Stimulated activated CD4-positive, alpha-beta T cell treated with anti-CD3 and anti-CD28 coated beads, Interleukin-12 subunit alpha, Interleukin-12 subunit beta, amount 100 ng/mL, for 48 hours (primary cell): ENCODE results near the gene TJP2.
"Not testable (repeated sequence)": the region's sequence is repeated elsewhere in the genome, so short reads cannot be mapped to it uniquely, and the experiment has no call there.

Experiments
- DNase-seq, 3 donors: peaks; one replicate each; pipeline ENCODE4 v3.0.0-alpha.2; 2020; ENCODE audit warnings: low read depth in 2 of 3, low spot score in 1 of 3

Gene TJP2

DNA sequence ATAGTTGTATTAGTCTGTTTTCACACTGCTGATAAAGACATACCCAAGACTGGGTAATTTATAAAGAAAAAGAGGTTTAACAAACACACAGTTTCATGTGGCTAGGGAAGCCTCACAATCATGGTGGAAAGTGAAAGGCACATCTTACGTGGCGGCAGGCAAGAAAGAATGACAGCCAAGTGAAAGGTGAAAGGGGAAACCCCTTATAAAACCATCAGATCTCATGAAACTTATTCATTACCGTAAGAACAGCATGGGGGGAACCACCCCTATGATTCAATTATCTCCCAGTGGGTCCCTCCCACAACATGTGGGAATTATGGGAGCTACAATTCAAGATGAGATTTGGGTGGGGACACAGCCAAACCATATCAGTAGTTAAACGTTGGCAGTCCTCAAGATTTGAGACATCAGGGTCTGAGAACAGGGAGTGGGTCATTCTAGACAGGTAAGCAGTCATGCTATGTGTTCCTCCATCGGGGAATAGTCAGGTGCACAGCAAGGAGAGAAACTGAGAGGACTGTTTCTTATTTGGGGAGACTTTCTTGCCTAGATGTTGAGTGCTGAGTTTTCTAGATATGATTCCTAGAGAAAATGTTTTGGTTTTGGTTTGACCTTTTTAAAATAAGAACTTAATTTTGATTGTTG lies 105.1 kb downstream of the TJP2 start:
- peak; percentile 9 to 19 (median 16) for DNase-seq

- no peak for DNase-seq
Measured at GRCh38 chr9:69279733-69280132, 105.7 kb downstream of the TJP2 start.

GRCh38 chr9:69283003-69283402 lies 108.9 kb downstream of the TJP2 start:
- no peak for DNase-seq

DNA sequence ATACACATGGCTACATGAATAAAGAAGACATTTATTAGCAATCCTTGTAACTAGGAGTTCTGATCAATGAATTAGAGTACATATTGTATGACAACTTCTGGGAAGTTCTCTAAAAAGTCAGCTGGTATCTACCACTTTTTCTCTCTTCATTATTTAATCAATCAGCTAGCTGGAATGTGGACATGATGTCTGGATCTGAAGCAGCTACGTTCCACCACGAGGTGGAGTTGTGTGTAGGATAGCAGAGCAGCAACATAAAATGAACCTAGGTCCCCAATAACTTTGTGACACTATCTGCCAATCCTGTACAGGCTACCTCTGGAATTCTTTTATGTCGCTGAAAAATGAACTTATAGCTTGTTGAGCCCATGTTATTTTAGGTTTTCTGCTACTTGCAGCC lies 118.0 kb downstream of the TJP2 start:
- no peak for DNase-seq

DNA sequence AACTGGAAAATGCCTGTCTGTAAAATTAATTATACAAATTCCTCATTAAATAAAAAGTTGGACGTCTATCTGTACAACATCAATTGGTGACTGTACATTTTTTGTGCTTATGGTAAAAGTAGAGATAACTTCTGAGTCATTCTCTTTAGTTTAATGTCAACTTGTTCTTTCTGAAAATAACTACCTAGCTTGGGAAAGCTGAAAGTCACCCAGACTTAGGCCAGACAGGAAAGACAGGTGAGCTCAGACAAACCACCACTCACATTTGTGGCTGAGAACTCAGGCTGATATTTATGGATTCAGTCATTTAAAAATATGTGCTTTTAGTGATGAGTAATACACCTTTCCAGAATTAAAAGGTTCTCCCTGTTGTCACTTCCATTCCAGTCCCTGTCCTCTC lies 119.1 kb downstream of the TJP2 start:
- no peak for DNase-seq

GRCh38 chr9:69295872-69296552 lies 121.9 kb downstream of the TJP2 start:
- DNase-seq = no peak

GRCh38 chr9:69297300-69297980 lies 123.4 kb downstream of the TJP2 start:
- DNase-seq = no peak

DNA sequence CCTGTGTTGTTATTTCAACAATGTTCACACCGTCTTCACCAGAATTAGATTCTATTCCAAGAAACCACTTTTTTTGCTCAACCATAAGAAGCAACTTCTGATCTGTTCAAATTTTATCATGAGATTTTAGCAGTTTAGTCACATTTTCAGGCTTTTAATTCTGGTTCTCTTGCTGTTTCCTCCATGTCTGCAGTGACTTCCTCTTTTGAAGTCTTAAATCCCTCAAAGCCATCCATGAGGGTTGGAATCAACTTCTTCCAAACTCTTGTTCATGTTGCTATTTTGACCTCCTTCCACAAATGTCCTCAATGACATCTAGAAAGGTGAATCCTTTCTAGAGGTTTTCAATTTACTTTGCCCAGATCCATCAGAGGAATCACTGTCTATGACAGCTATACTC lies 125.2 kb downstream of the TJP2 start:
- no peak for DNase-seq

DNA sequence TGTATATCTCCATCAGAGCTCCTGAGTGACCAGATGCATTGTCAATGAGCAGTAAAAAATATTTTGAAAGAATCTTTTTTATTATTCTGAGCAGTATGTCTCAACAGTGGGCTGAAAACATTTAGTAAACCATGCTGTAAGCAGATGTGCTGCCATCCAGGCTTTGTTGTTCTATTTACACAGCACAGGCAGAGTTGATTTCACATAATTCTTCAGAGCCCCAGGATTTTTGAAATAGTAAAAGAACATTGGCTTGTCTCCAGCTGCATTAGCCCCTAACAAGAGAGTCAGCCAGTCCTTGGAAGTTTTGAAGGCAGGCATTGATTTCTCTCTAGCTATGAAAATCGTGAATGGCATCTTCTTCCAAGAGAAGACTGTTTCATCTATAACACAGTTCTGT lies 125.7 kb downstream of the TJP2 start:
- DNase-seq = no peak

- DNase-seq = no peak
Measured at GRCh38 chr9:69303331-69303730, 129.3 kb downstream of the TJP2 start.

DNA sequence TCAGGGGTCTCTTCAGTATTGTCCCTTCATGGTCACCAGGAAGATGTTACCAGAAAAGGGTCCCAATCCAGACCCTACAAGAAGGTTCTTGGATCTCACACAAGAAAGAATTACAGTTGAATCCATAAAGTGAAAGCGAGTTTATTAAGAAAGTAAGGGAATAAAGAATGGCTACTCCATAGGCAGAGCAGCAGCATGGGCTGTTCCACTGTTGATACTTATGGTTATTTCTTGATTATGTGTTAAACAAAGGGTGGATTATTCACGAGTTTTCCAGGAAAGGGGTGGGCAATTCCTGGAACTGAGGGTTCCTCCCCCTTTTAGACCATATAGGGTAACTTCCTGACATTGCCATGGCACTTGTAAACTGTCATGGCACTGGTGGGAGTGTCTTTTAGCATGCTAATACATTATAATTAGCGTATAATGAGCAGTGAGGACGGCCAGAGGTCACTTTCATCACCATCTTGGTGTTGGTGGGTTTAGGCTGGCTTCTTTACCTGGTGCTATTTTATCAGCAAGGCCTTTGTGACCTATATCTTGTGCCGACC lies 132.9 kb downstream of the TJP2 start:
- DNase-seq = not testable (repeated sequence)

DNA sequence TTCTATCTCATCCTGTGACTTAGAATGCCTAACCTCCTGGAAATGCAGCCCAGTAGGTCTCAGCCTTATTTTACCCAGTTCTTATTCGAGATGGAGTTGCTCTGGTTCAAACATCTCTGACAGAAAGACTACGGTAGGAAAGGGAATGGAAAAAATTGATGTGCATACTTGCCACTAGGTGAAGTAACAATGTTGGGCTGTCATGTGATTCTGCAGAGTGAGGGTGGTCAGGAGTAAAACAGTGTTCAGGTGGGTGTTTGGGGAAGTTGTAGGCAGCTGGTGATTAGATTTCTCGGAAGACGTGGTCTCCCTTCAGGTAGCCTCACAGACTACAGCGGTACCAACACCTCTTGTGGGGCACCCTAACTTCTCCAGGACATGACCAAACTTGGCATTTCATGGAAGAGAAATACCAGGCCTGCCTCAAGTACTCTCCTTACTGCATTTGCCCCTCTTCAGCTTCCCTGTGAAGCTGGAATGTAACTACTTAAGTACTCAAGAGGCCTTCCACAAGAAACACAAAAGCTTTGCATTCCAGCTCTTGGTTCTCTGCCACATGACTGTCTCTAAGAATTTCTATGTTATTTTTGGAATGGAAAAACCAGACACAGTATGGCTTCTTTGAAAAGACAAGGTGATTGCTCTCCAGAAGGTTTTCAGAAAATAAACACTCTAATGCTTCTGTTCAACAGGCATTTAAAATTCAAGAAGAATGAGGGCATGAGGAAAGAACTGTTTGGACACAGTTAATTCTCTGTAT lies 133.5 kb downstream of the TJP2 start:
- no peak for DNase-seq

DNA sequence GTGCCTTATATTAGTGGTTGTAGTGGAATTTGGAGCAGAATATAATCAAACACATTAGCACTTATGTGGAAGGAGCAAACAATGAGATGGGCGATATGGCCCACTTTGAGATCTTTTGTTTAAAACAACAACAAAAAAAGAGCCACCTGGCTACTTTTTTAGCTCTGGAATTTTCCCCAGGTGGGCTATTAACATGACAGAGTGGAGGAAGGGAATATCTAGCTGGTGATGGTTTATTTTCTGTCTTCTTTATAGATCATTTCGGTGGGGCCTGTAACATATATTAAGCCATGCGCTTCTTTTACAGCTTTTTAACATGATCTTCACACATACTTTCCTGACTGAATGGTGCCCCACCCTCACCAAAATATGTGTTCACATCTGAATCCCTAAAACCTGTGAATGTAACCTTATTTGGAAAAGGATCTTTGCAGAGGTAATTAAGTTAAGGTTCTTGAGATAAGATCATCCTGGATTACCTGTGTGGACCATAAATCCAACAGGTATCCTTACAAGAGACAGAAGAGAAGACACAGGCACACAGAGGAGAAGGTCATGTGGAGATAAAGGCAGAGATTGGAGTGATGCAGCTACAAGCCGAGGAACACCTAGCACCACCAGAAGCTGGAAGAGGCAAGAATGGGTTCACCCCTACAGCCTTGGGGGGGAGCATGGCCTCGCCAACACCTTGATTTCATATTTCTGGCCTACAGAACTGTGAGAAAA lies 134.3 kb downstream of the TJP2 start:
- DNase-seq = no peak

DNA sequence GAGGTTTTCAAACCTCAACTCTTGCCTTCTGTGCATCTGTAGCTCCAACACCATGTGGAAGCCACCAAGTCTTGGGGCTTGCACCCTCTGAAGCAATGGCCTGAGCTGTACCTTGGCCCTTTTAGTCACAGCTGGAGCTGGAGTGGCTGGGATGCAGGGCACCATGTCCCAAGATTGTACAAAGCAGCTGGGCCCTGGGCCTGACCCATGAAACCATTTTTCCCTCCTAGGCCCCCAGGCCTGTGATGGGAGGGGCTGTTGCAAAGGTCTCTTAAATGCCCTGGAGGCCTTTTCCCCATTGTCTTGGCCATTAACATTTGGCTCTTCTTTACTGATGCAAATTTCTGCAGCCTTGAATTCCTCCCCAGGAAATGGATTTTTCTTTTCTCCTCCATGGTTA lies 139.1 kb downstream of the TJP2 start:
- DNase-seq = no peak

DNA sequence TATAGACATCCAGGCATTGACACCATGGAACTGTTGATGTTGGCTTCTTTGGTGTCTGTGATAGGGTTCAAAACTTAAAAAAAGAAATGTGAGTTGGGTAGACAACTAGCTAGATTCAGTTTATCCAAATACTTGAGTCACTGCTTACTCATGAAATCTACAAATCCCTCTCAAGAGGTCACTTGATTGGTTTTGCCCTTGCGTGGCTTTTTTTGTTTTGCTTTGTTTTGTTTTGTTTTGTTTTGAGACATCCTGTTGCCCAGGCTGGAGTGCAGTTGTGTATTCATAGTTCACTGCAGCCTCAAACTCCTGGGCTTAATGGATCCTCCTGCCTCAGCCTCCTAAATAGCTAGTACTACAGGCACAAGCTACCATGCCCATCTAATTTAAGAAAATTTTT lies 140.5 kb downstream of the TJP2 start:
- no peak for DNase-seq

DNA sequence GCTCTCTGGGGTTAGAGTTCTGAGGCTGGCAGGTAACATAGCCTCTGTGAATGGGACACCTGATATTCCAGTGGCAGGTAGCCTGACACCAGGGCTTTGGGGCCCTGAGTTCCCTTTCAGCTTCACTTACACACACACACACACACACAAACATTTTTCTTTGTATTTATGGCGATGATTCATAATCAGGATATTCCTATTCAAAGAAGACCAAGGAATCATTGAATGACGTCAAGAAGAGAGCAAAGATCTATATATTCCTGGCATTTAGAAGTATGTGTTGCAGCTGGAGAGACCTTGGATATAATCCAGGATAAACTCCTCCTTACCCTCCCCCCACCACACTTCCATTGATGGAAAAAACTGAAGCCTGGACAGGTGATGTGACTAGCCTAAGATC lies 143.0 kb downstream of the TJP2 start:
- DNase-seq = no peak

DNA sequence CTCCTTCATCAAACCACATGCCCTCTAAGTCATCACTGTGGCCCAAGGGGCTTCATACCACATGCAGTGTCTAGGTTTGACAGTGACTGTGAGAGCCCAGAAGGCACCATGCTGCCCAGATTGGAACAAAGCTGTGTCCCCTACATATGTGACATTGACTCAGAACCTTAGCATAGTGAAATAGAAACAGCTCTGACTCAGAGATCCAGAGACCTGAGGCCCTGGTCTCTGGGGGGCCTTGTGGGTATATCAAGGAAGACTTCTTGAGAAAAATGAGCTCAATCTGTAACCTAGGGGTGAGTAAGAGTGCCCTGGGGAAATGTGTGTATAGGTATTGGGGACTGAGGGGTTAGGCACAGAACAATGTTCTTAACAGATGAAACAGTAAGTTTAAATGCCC lies 143.8 kb downstream of the TJP2 start:
- peak in 2 of 3 donors; percentile 1 to 10 for DNase-seq

GRCh38 chr9:69319324-69320025 lies 145.4 kb downstream of the TJP2 start:
- no peak for DNase-seq

- no peak for DNase-seq
Measured at GRCh38 chr9:69322256-69322655, 148.2 kb downstream of the TJP2 start.

- DNase-seq = no peak
Measured at GRCh38 chr9:69323861-69324260, 149.8 kb downstream of the TJP2 start.
